K562 (cell line): ENCODE data around the gene PITHD1. TPM values are rescaled to one million over a fixed set of nuclear protein-coding genes. Genes with fewer than 3 reads are reported as not detected.
A peak's percentile ranks its signal among the peaks of the same experiment; 100 is the strongest.
"Not testable (repeated sequence)": the region's sequence is repeated elsewhere in the genome, so short reads cannot be mapped to it uniquely, and the experiment has no call there.

Experiments
- ATAC-seq: fragments of 200-7000 bp; cut with Tn5 transposase; 3 replicates; pipeline ENCODE4 v1.9.1; 2020; ENCODE audit warnings: moderate library complexity
- BruUV-seq: library from RNA; stranded (reverse); fragments of 400-500 nt; replicated peaks from 2 replicates; lab custom pipeline; 2021; lab: Mats Ljungman, UMichigan
- CTCF ChIA-PET: fragments of 300-600 bp; formaldehyde crosslinking; extraction: SDS; loops from one replicate; lab custom pipeline; 2021; ENCODE audit warnings: low intra/inter-chr PET ratio; lab: Yijun Ruan, JAX
- POLR2A ChIA-PET: fragments of 300-600, 350-650 bp; sonication (Branson Sonifier 250); formaldehyde crosslinking; extraction: SDS; loops from one replicate; lab custom pipeline; 2021; ENCODE audit warnings: antibody characterized with exemption, inconsistent platforms; lab: Yijun Ruan, JAX
- DNase-seq, 4 experiments: peaks; one replicate each; pipeline versions ENCODE4 v3.0.0 to v3.0.0-alpha.2; 2011 to 2018; ENCODE audit warnings: low spot score in 3 of 4, mixed read lengths in 3 of 4; ENCODE audit errors: extremely low read depth in 1 of 4
- FAIRE-seq: peaks from 2 replicates; lab custom pipeline; 2011; peaks lifted over from hg19 to GRCh38; lab: Jason Lieb, UNC
- H2AFZ ChIP-seq: 2 replicates; pipeline ENCODE4 v1.6.0; 2011; ENCODE audit warnings: low read depth, low read length, control low read depth, inconsistent platforms
- H3K27ac ChIP-seq: fragments of 200-600 bp; 3 replicates; pipeline ENCODE4 v1.8.0; 2011; ENCODE audit warnings: low read depth, mild to moderate bottlenecking, control low read depth, inconsistent platforms, low read length, moderate library complexity, mixed read lengths; ENCODE audit errors: extremely low read depth
- H3K27me3 ChIP-seq, 2 experiments: fragments of 300-600 bp in 1 of 2; 2 replicates in 1 of 2; 3 replicates in 1 of 2; pipeline versions ENCODE4 v1.6.0 to v1.8.0; 2011; ENCODE audit warnings: inconsistent platforms in 2 of 2, low read length in 2 of 2, mild to moderate bottlenecking in 1 of 2, mixed read lengths in 1 of 2, moderate library complexity in 1 of 2; ENCODE audit not compliant: control insufficient read depth in 2 of 2, insufficient read depth in 2 of 2
- H3K36me3 ChIP-seq: fragments of 300-600 bp; 3 replicates; pipeline ENCODE4 v1.8.0; 2011; ENCODE audit warnings: mild to moderate bottlenecking, low read length, inconsistent platforms; ENCODE audit not compliant: control insufficient read depth, insufficient read depth
- H3K4me1 ChIP-seq, 2 experiments: fragments of 200-600 bp in 1 of 2; replicated peaks in 1 of 2; 2 replicates in 1 of 2; 3 replicates in 1 of 2; pipeline versions ENCODE4 v1.5.1 to v1.8.0; 2011; ENCODE audit warnings: inconsistent platforms in 2 of 2, low read length in 2 of 2, mild to moderate bottlenecking in 1 of 2, mixed read lengths in 1 of 2, moderate library complexity in 1 of 2; ENCODE audit not compliant: control insufficient read depth in 2 of 2, insufficient read depth in 2 of 2
- H3K4me2 ChIP-seq: 2 replicates; pipeline ENCODE4 v1.6.1; 2011; ENCODE audit warnings: low read length, control low read depth, inconsistent platforms, mixed read lengths; ENCODE audit not compliant: insufficient read depth
- H3K4me3 ChIP-seq: fragments of 200-600 bp; sonication (generic), shearing (Covaris generic); 2 replicates; pipeline ENCODE4 v1.5.1; 2016; ENCODE audit warnings: control low read depth, inconsistent platforms
- H3K79me2 ChIP-seq: fragments of 200-600 bp; 3 replicates; pipeline ENCODE4 v1.8.0; 2011; ENCODE audit warnings: low read length, inconsistent platforms; ENCODE audit not compliant: control insufficient read depth, insufficient read depth
- H3K9ac ChIP-seq, 2 experiments: 2 replicates each; pipeline versions ENCODE4 v1.6.0 to v1.6.1; 2011; ENCODE audit warnings: low read depth in 2 of 2, low read length in 2 of 2, control low read depth in 1 of 2, inconsistent platforms in 1 of 2, mild to moderate bottlenecking in 1 of 2, mixed read lengths in 1 of 2; ENCODE audit not compliant: insufficient read depth in 1 of 2
- H3K9me1 ChIP-seq: one replicate; pipeline ENCODE4 v1.6.0; 2011; ENCODE audit warnings: inconsistent platforms, mild to moderate bottlenecking, low read length, moderate library complexity; ENCODE audit not compliant: control insufficient read depth, insufficient read depth
- H3K9me3 ChIP-seq: replicated peaks from 2 replicates; pipeline ENCODE4 v1.5.1; 2011; ENCODE audit warnings: low read depth, low read length, inconsistent platforms; ENCODE audit not compliant: control insufficient read depth, insufficient read depth
- H4K20me1 ChIP-seq: replicated peaks from 2 replicates; pipeline ENCODE4 v1.6.1; 2011; ENCODE audit warnings: low read length, inconsistent platforms, mixed read lengths; ENCODE audit not compliant: control insufficient read depth, insufficient read depth
- AFF1 ChIP-seq, 2 experiments: fragments of 450-650 bp; IDR thresholded peaks; 2 replicates each; pipeline ENCODE4 v1.6.1; 2018; ENCODE audit warnings: mild to moderate bottlenecking in 2 of 2, low read depth in 1 of 2; ENCODE audit not compliant: partially characterized antibody in 2 of 2
- DACH1 ChIP-seq: fragments of 450-650 bp; IDR thresholded peaks from 2 replicates; pipeline ENCODE4 v1.6.1; 2018; ENCODE audit not compliant: partially characterized antibody
- E2F4 ChIP-seq: sonication (generic); formaldehyde crosslinking; IDR thresholded peaks from 2 replicates; pipeline ENCODE4 v1.8.0; 2022; ENCODE audit warnings: mild to moderate bottlenecking, low read depth, missing genetic modification reagents
- HDGF ChIP-seq: fragments of 450-650 bp; IDR thresholded peaks from 2 replicates; pipeline ENCODE4 v1.6.1; 2016
- KDM1A ChIP-seq, 2 experiments: fragments of 450-650 bp; IDR thresholded peaks; 2 replicates each; pipeline ENCODE4 v1.6.1; 2016; ENCODE audit warnings: mild to moderate bottlenecking in 2 of 2
- RBM14 ChIP-seq: fragments of 200-400 bp; formaldehyde crosslinking; IDR thresholded peaks from 2 replicates; pipeline ENCODE4 v1.6.1; 2018; ENCODE audit warnings: low read depth, mild to moderate bottlenecking, low read length, moderate library complexity, borderline replicate concordance; ENCODE audit not compliant: insufficient read depth
- RCOR1 ChIP-seq, 2 experiments: IDR thresholded peaks; 2 replicates each; pipeline ENCODE4 v1.6.1; 2012; ENCODE audit warnings: low read depth in 2 of 2, low read length in 2 of 2, borderline replicate concordance in 1 of 2, improper control_type of control experiment in 1 of 2
- WGBS: fragments of 100-300 bp; shearing (Covaris generic); methylation state at CpG from one replicate; pipeline ENCODE4 v1.1.6; 2016; ENCODE audit warnings: low coverage, mixed read lengths; ENCODE audit not compliant: insufficient coverage; ENCODE audit errors: missing lambda C conversion rate; 5-methylcytosine and 5-hydroxymethylcytosine counted together
- in situ Hi-C: fragments of 300-500 bp; cut with MboI; formaldehyde crosslinking; loops from 4 replicates; pipeline ENCODE4 v1.15.0; 2018; ENCODE audit warnings: inconsistent platforms, mixed read lengths
- intact Hi-C: fragments of 100-400 bp; cut with micrococcal nuclease; formaldehyde crosslinking; loops from 2 replicates; pipeline ENCODE4 v1.14.2; 2022
- polyA plus RNA-seq, 8 experiments: library from polyadenylated mRNA; depleted of rRNA in 4 of 8; stranded (reverse) in 5 of 8; unstranded in 3 of 8; fragments of >200 nt; fragmentation: Nextera tagmentation in 2 of 8; fragmentation: Illumina TruSeq in 1 of 8; extraction: Ambion mirVana in 2 of 8; extraction: Trizol in 1 of 8; gene quantifications; 2 replicates each; pipeline versions ENCODE4 v1.2.1 to v1.2.3, GENCODE V29; 2011 to 2014; ENCODE audit warnings: inconsistent platforms in 1 of 8, missing spikeins in 1 of 8
- total RNA-seq, 7 experiments: library from RNA; depleted of rRNA in 6 of 7; stranded (reverse); fragments of >200 nt in 6 of 7; fragmentation: Illumina TruSeq in 2 of 7; extraction: Trizol in 2 of 7; gene quantifications; 2 replicates each; pipeline versions ENCODE4 v1.2.1 to v1.2.3, GENCODE V29; 2011 to 2021; ENCODE audit warnings: low replicate concordance in 1 of 7

The PITHD1 gene
- total and polyA plus RNA-seq, 9 of the 15 experiments (the other 6 are each of a cell fraction or from before 2014, with no cell fraction given), result 46.5 to 175 (median 149) TPM

GRCh38 chr1:23827717-23828116, 49.5 kb downstream of the PITHD1 start:
- intact Hi-C loops (no loop called here), in situ Hi-C loops (no loop called here)
- DNase-seq, result no peak
- H4K20me1 ChIP-seq, result no peaks in the 10 kb centered on the region
- H3K9ac ChIP-seq, result no peak overlapping the region
- H3K27me3 ChIP-seq, result no peaks in the 10 kb centered on the region
- peaks cover 8 to 24% of the 10 kb centered on the region in 2 experiments; a peak in 4 of 5 replicates for H3K4me1 ChIP-seq
- no peak for FAIRE-seq
- peaks cover 14% of the 10 kb centered on the region for H3K79me2 ChIP-seq
- no peak overlapping the region for H2AFZ ChIP-seq
- no peak for TF ChIP-seq RBM14
- TF ChIP-seq RCOR1 (IDR thresholded peaks at IDR 0.05; ENCODE audit: borderline replicate concordance in 1 of 2, low read depth in 2 of 2, low read length in 2 of 2), result 0 out of 4 replicates have a peak, but pooled peaks of 1 of the 2 experiments have one; percentile 9
- TF ChIP-seq E2F4, result no peak
- no peak for TF ChIP-seq HDGF
- TF ChIP-seq AFF1 (IDR thresholded peaks at IDR 0.05; ENCODE audit: low read depth in 1 of 2, partially characterized antibody in 2 of 2), result no peak
- TF ChIP-seq KDM1A (IDR thresholded peaks at IDR 0.05), result peak; percentile 48 to 69; a peak in 3 of 4 replicates
- peak; percentile 41 for TF ChIP-seq DACH1
- H3K4me3 ChIP-seq, result no peak overlapping the region
- no peaks in the 10 kb centered on the region for H3K9me1 ChIP-seq
- ChIA-PET POLR2A (interaction anchor here (0.7 kb wide), 1 partner anchor 1770 kb away, joined by 4 read pairs; no protein-coding TSS in a partner anchor), CTCF (no interaction called here)
- no peak overlapping the region for H3K4me2 ChIP-seq
- ATAC-seq, result no peak
- no peaks in the 10 kb centered on the region for H3K36me3 ChIP-seq
- no TSS peak for BruUV-seq
- H3K9me3 ChIP-seq, result no peaks in the 10 kb centered on the region
- WGBS, result 67% methylated on average over 1 of the region's 1 CpG
- no peak overlapping the region for H3K27ac ChIP-seq

GRCh38 chr1:23834156-23834555, 55.9 kb downstream of the PITHD1 start:
- BruUV-seq, CTCF ChIA-PET: not testable (repeated sequence)
- POLR2A ChIA-PET, result interaction anchor here (0.9 to 1.3 kb wide), 2 partner anchors 9 to 17 kb away, joined by 3 to 4 read pairs; partner anchors contain the start of gene HMGCL

More at GRCh38 chr1:23834156-23834555, 55.9 kb downstream of the PITHD1 start:
- H4K20me1 ChIP-seq, H3K9me1 ChIP-seq, intact Hi-C loops, H3K79me2 ChIP-seq, H3K27me3 ChIP-seq, ATAC-seq, FAIRE-seq, H3K9ac ChIP-seq, H3K27ac ChIP-seq, in situ Hi-C loops, H3K4me3 ChIP-seq, H3K9me3 ChIP-seq, H3K4me2 ChIP-seq, H3K36me3 ChIP-seq, DNase-seq: not testable (repeated sequence)
- WGBS, result 30% methylated on average over 6 of the region's 6 CpGs
- 0 out of 2 replicates have a peak overlapping the region, but pooled peaks have one; percentile 12 for H2AFZ ChIP-seq
- peaks cover 11% of the 10 kb centered on the region in 2 experiments; a peak in 4 of 5 replicates for H3K4me1 ChIP-seq
